Globus pallidus (tissue), 1 donor: ENCODE results near the gene FNDC5.
A peak's percentile ranks its signal among the peaks of the same experiment; 100 is the strongest.

Experiments used
- DNase-seq: peaks from one replicate; pipeline ENCODE4 v3.0.0-alpha.2; 2015; ENCODE audit warnings: low spot score

FNDC5 gene

DNA sequence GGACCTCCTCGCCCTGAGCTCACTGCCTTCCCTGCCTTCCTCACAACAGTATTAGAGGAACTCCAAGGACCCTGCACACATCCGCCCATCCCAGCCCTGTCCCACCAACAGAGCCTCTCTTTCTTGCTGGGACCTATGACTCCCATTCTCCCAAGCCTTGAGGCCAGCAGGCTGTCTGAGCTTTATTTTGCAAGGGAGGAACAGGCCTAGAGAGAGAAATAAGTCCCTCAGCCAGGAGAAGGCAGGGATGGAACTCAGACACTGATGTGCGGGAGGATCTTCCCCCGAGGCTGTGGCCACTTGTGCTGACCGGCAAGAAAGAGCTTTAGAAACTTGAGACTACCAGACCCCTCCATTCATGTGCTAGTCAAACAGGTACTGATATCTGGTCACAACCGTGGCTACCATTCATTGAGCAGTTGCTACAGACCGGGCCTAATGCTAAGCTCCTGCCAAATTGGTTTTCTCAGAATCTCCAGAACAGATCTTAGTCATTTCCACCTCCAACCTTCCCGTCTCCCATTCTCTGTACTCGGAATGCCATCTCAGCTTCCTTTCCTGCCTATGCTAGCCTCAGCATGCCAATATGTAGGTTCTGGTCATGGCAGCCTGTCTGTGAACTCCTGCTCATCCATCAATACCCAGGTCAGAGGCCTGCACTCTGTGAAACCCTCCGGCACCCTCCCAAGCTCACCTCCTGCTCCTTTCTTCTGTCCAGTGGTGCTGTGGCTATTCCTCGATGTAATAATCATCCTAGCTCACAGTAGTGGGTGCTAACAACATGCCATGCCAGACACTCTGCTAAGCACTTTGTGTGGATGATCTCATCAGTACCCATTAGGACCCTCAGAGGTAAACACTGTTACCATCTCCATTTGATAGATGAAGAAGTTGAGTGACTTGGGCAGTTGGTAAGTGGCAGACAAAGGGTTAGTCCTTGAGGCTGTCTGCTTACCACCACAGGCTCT, 26.7 kb upstream of the FNDC5 start:
- DNase-seq, result no peak

DNA sequence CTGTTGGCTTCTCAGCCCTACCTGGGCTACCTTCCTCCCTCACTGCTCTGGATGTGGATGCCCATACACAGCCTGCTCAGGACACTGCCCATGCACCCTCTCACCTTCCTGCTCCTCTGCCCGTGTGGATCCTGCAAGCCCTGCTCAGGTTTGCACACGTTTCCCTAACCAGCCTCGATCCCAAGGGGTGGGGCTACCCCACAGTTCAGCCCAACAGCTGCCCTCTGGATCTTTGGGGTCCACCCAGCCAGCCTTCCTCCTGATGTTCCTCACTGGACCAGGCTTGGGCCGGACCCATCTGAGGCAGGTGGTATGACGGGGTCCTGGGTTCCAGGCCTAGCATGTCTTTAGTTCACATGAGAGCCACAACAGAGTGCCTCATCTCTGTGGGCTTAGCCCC, 25.7 kb upstream of the FNDC5 start:
- DNase-seq, result no peak

DNA sequence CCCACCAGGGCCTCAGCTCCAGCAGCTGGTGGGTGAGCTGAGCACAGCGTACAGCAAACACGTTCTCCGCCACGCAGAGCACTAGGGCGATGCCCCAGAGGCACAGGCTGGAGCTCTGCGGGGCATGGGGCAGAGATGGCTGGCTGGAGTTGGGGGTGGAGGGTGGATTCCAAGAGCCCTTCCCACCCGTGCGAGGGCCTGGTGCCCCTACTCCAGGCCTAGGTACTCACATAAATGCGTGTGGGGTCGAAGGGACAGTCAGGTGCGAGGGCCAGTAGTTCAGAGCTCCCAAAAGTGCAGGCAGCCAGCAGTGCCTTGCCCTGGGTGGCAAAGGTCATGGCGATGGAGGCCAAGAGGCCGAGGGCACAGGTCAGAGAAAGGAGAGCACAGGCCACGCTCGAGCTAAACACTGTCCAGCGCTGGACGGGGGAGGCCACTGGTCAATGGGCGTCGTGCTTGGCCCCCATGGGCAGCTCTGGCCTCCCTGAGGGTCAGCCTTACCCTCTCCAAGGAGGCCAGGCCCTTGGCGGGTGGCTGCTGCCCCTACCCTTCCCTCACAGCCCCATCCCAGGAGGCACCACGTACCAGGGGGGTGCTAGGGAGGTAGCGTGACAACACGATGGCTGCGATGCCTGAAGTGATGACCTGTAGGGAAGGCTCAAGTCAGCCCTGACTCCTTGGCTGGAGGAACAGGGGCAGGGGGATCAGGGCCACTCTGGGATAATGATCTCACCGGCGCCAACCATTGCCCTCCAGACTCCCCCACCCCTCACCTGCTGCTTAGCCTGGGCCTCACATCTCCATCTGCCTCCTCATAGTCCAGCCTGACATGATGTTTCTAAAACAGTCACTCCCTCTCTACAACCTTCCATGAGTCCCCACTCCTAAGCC, 24.9 kb upstream of the FNDC5 start:
- DNase-seq, result no peak

DNA sequence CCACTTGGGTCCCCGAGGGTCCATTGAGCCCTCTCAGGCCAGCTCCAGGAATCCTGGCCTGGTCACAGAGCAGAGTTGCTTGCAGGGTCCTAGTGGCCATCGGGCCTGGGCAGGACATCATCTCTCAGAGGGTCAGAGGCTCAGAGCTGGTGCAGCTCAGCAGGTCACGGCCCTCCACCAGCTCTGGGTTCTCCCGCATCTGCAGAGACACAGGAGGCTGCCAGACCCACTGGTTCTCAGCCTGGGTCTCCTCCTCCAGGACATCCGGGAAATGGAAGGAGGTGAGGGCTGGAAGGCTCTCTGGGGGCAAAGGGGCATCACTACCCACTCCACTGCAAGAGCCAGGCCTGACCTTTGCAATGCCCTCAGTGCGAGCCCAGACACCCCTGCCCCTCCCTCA, 24.0 kb upstream of the FNDC5 start:
- no peak for DNase-seq

DNA sequence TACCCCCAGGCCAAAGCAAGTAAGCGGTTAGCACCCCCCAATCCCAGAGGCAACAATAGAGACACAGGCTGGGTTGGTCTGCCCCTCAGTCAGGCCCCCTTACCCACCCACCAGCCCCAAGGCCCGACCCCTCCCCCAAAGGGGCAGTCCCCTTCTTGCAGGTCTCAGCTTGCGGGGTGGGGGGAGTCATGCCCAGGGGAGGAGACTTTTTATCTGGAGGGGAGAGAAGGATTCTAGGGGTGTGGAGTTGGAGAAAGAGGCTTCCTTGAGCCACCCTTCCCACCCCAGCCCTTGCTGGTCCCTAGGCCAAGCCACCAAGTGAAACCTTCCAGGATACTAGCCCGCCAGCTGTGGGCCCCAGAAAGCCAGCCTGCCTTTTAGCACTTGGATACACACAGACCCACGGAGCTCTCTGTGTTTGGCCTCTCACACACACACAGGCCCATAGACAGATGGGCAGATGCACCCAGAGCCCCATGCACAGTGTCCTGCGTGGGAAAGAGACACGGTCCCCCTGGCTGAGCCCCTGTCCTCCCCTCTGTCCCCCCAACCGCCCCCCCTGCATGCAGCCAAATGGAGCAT, 23.4 kb upstream of the FNDC5 start:
- DNase-seq, result no peak

DNA sequence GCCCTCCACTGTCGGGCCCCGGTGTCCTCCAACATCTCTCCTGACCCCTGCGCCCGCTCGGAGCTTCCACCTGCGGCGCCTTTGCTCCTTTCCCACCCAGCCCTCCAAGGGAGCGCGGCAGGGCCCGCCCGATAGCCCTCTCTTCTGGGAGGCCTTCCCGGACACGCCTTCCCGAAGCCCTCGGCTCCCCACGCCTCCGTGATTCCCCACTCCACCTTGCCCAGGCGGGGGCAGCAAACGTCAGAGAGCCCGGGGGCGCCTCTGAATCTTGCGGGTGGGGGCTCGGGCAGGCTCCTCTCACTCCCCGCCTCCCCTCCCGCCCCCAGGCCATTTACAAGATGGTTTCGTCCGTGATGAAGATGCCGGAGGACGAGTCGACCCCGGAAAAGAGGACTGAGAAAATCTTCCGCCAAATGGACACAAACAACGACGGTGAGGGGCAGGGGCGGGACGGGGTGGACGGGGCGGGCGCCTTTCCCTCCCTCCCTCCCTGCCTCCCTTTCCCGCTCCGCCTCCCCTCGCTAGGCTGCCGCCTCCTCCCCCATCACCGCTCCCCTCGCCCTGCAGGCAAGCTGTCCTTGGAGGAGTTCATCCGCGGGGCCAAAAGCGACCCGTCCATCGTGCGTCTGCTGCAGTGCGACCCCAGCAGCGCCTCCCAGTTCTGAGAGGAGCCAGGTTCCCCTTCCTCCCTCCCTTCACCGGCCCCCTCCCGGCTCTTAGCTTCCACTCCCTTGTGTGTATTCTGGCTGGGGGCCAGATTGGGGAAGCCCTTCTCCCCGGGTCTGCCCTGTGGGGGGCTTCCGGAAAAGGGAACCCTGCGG, 22.7 kb upstream of the FNDC5 start:
- peak; percentile 55 for DNase-seq

DNA sequence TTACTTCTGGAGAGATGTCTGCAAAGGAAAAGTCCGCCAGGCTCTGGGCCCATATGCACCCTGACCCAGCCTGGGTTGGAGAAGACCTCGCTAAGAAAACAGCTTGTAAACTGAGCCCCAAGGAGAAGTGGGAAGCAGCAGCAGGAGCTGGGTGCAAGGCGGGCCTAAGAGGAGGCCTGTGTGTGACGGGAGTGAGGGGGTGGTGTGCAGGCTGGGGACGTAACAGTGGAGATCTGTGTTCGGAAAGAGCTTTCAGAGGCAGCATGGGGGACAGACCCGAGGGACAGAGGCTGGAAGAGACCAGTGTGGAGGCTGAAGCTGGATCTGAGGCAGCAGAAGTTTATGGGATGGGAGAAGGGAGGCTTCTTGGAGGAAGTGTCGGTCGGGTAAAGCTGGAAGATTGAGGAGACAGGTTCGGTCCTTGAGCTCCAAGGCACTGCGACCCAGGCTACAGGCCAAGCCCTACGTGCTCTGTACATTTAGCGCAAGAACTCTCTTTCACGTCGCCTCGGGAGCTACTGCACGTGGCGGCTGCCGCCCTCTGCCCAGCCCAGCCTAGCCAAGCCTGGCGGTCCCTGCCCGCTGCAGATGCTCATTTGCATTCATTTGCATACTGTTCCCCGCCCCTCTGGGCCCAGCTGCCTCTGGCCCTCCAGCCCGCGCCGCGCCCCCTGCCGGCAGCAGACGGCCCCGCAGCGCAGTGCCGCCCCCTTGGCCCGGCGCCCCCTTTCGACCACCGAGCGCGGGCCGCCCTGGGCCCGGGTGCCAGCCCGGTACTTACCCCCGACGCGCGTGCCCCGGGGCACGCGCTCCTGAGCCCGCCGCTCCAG, 21.9 kb upstream of the FNDC5 start:
- peak; percentile 86 for DNase-seq

DNA sequence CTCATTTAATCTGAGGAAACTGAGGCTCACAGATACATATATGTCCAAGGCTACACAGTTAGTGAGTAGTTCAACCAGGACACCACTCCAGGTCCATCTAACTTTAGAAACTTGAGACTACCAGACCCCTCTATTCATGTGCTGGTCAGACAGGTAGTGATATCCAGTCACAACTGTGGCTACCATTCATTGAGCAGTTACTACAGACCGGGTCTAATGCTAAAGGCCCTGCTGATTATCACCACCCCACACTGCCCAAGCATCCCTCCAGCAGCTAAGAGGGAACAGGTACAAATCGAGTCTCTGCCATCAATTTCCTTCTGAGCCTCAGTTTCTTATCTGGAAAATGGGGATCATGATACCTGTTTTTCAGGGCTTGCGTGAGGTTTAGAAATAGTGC, 20.9 kb upstream of the FNDC5 start:
- DNase-seq, result no peak

DNA sequence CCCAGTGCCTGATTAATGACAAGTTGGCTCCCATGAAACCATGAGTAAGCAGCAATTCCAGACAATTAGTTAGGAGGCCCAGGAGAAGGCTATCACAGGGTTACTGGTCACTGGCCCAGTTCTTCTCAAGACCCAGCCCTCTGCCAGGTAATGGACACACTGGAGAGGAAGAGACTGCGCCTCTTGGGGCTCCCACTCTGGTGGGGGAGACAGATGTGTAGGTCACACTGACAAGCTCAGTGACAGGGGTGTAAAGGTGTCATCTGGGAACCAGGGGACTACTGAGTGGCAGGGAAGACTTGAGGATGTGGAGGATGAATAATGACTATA, 20.5 kb upstream of the FNDC5 start:
- DNase-seq, result no peak

DNA sequence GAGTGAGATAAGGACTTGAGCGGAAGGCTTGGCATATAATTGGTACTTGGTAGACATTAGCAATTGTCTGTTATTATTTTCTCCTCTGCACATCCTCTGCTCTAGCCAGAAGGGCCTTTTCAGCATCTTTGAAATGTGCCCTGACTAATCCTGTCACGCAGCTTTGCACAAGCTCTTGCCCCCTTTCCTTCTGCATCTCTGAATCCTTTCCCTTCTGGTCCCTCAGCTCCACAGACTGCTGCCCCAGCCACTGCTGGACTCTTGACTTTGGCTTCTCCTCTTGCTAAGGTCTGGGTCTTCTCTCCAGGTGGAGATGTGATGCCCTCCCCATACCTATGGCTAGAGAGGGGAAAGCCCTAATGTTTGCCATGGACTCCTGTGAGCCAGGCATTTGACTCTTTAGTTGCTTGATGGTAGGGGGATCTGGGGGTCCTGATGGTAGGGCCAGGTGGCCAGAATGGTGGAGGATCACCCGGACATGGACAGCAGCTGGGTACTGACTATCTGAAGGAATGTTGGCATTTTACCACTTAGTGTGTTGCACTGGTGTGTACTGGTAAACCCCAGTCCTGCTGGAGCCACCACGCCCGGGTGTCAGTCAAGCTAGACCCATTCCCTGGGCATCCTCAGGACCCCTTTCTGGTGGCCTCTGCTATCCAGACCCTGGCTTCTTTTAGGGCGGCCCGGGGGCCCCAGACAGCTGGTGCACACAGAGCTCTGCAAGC, 20.0 kb upstream of the FNDC5 start:
- no peak for DNase-seq

DNA sequence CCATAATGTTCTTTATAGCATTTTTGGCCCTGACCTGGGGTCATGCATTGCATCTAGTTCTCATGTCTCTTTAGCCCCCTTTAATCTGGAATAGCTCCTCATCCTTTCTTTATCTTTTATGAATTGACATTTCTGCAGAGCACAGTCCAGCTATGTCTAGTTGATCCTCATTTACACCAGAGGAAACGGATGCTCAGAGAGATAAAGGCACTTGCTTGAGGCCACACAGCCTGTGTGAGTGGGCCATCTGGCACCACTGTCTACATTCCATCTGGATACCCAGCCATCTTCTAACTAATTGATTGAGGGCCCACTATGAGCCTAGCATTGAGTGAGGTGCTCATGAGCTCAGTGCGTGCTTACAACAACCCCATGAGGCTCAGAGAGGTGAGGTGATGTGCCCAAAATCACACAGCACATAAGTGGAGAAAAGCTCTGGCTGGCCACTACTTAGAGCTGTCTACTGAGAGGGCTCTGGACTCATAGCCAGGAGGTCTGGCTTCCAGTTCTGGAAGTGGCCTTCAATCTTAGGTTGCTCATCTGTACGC, 19.1 kb upstream of the FNDC5 start:
- no peak for DNase-seq

DNA sequence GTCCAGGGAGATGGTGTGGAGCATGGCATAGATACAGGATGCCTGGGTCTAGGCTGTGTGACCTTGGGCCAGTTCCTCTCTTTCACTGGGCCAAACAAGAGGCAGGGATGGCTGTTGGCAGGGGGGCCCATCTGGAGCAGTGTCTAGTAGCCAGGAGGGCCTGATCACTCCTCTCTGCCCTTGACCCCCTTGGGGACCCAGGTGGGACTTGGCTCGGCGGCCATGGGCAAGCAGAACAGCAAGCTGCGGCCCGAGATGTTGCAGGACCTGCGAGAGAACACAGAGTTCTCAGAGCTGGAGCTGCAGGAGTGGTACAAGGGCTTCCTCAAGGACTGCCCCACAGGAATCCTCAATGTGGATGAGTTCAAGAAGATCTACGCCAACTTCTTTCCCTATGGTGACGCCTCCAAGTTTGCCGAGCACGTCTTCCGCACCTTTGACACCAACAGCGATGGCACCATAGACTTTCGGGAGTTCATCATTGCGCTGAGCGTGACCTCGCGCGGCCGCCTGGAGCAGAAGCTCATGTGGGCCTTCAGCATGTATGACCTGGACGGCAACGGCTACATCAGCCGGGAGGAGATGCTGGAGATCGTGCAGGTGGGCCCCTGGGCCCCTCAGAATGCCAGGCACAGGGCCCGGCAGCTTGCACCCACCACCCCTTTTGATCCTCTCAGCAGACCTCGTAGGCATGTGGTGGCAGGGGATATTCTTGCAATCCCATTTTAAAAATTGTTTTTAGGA, 18.1 kb upstream of the FNDC5 start:
- no peak for DNase-seq

DNA sequence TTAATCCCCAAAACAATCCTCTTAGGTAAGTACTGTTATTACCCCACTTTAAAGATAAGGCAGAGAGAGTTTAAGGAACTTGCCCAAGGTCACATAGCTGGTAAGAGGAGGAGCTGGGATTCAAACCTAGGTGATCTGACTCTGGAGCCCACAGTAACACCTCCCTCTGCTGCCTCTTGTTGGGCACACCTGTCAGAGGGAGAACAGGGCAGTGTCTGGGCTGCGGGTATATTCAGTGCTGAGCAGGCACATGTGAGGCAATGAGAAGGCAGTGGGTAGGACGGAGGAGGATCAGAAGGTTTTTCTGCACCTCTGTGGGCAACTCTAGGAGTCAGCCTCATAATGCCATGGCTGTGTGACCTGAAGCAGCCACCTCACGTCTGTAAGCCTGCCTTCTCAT, 17.4 kb upstream of the FNDC5 start:
- no peak for DNase-seq

DNA sequence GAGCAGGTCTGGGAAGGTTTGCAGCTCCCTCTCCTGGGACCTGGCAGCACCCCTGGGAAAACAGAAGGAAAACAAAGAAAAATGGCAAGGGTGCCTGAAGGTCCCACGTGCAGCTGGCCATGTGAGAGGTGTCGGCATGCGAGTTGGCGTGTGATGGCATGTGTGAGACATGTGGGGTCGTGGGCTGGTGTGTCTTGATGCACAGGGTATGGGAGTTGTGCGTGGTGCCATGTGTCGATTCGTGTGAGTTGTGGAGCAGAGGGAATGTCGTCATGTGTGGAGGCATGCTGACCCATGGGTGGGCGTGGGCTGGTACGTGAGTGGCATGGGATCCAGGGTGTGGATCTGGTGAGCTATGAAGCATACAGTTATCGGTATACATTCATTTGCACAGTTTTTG, 16.9 kb upstream of the FNDC5 start:
- no peak for DNase-seq

DNA sequence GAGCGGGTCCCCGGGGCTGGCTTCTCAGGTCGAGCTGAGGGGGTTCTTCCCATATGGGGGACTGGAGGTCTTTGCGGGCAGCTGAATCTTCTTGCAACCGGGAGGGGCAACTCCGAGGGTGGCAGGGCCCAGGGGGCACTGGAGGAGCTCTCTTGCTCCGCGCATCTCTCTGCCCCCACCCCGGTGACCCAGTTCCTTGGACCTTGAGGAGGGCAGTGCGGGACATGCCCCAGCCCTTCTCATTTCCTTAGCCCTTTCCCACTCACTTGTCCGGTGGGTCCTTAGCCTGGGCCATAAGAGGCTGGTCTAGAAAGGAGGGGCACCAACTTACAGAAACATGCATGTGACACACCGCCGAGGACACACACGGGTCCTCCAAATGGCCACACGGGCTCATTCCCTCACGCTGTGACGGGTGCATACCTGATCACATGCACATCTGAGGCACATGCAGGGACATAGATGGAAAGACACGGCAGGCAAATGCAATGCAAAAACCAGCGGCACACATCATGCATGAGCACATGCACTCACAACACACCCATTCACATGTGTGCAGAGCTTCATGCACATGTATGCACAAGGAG, 16.2 kb upstream of the FNDC5 start:
- DNase-seq, result no peak

DNA sequence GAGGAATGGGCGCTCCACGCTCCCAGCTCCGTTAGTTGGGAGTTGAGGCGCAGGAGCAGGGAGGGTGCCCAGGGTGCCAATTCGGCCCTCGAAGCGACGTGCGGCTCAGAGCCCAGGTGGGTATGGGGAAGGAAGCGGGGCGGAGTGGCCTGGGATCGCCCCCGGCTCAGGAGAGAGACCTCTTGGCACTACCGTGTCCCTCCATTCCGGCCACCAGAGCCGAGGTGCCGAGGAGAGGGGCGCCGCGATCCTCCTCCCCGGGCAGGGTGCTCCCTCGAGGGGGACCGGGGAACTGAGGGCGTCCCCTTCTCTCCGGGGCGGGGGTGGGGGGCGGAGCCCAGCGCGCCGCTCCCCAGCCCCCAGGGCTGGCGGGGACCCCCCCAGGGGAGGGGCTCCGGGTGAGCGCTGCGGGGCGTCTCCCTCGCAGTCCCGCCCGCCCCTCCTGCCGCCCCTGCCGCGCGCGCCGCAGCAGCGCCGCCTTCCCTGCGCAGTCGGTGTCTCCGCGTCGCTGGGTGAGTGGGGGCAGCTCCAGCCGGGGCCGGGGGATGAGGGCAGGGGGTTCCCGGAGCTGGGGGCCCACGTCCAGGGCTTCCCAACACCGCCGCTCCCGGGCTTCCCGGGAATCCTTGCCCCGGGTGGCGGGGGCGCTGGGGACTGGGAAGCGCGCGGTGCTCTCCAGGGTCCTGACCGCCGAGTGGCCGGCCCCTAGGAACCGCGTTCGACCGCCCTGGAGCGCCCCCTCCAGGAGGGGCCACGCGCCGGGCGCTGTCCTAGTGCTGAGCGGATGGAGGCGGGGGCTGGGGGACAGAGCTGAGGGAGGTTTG, 15.5 kb upstream of the FNDC5 start, which contains the start of gene HPCA:
TSS of gene HPCA (plus strand) at position 488 of the 824 bp plus-strand sequence. CDS start 2,408 bp downstream, outside the sequence.
- no peak for DNase-seq

DNA sequence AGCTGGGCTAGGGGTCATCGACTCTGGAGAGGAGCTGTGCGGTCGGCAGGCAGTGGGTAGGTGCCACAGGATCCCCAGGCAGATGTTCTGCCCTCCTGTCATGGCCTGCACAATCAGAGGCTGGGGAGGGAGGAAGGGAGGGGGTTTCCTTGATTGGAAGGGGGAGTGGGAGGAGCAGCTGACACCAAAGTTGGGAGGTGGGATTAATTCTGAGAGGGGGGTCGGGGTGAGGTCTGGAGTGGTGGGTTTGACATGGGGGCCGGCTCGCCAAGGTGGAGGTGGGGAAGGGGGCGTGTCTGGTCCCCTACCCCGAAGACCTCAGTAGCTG, 14.9 kb upstream of the FNDC5 start:
- DNase-seq, result no peak

DNA sequence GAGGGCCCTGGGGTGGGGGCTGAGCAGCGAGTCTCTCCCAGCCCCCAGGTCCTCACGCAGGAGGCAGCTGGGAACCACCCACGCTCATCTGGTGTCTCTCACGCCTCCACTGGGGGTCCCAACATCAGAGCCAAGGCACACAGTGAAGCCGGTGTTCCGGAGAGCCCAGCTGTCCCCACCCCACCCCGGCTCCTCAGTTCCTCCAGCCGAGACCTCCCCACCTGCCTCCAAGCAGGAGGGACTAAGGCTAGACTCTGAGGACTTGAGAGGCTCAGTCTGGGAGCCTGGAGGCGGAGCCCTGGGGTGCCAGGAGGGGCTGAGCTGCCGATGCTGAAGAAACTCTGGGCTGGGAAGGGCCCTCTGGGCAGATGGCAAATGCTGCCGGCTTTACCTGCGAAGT, 14.0 kb upstream of the FNDC5 start:
- DNase-seq, result no peak
